HG02943 (cell line): ENCODE results near the gene ACOT9.
"Not testable (repeated sequence)": the region's sequence is repeated elsewhere in the genome, so short reads cannot be mapped to it uniquely, and the experiment has no call there.

Experiments
- ATAC-seq: cut with Tn5 transposase; IDR thresholded peaks from one replicate; pipeline ENCODE4 v1.9.1; 2021; ENCODE audit warnings: mild to moderate bottlenecking, low read depth, moderate library complexity; ENCODE audit not compliant: unreplicated experiment

The ACOT9 gene

DNA sequence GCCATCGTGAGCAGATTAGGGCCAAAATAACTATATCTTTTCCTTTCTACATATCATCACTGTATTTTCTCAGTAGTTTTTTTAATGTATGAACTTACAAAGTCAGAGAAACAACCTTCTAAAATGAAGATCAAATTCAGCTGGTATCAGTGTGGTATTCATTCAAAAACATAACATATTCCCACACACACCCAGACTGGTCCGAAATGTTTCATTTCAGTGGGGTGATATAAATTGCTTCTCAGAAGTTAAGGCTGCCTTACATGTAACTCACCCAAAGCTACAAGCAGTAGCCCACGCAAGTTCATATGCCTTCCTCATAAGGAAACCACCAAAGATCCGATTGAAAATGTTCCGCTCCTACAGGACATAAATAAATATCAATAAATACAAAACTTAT, 37.8 kb downstream of the ACOT9 start:
- ATAC-seq: no peak

GRCh38 chrX:23704673-23705206, 38.3 kb downstream of the ACOT9 start:
- ATAC-seq: no peak

DNA sequence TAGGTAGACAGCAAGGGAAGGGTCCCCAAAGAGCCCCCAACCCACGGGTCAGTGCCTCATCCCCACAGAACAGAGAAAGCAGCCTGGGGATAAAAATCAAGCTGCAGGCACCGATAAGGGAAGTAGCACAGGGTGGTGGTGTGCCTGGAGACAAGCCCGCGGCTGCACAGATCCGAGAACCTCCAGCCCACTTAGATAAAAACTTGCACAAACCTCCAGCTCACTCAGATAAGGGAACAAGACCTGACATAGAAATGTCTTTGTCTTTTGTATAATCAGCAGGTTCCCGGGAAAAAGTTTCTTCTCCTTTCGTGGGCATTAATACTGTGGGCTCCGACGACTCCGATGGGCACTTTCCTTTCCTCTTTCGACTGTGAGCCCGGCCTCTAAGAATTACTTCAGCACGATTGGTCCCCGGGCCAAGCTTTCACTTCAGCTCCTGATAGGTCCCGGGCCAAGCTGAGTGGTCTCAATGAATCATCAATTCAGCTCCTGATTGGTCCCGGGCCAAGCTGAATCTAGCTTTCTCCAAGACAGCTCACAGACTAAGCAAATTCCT, 43.4 kb downstream of the ACOT9 start:
- ATAC-seq: no peak

DNA sequence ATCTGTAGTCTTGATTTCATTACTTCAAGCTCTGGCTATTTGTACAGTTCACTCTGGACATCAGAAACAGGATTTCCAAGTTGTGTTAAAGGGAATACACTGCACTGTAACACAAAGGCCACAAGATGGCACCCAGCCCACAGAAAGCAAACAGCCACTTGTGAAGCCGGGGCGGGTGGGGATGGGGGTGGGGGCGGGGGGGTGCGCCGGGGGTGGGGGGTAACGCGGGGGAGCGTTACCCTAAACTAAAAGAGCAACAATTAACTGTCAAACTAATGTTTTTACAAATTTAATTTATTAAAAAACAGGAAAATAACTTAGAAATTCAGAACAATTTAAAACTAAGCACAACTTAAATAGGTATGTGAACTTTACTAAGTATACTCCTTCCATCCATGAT, 48.5 kb downstream of the ACOT9 start:
- peak; percentile 76 for ATAC-seq

DNA sequence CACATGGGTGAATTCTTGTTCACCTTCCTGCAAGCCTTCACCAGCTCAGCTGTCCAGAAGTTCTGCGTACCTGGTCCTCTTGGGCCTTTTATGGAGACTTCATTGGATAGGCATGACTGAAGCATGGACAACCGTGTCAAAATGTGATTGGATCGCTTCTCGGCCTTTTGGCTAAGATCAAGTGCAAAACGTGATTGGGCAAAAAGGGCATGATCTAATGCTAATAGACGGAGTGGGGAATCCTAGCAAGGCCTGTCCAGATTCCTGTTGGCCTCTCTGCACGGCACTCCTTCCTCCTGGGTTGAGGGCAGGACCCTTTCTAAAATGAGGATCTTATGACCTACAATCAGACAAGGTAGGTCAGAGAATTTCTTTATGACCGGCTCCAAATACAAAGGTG, 50.9 kb downstream of the ACOT9 start:
- no peak for ATAC-seq

DNA sequence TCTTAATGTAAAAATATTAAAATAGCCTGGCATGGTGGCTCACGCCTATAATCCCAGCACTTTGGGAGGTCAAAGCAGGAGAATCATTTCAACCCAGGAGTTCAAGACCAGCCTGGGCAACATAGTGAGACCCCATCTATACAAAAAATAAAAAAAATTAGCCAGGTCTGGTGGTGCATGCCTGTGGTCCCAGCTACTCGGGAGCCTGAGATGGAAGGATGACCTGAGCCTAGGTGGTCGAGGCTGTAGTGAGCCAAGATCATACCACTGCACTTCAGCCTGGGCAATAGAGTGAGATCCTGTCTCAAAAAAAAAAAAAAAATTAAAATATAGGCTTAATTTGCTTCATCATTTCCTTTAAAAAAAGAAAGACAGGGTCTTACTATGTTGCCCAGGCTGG, 66.6 kb downstream of the ACOT9 start:
- ATAC-seq: not testable (repeated sequence)

- no peak for ATAC-seq
Observed at GRCh38 chrX:23673108-23673507, 70.0 kb downstream of the ACOT9 start.

- no peak for ATAC-seq
Observed at GRCh38 chrX:23670528-23670927, 72.5 kb downstream of the ACOT9 start.

DNA sequence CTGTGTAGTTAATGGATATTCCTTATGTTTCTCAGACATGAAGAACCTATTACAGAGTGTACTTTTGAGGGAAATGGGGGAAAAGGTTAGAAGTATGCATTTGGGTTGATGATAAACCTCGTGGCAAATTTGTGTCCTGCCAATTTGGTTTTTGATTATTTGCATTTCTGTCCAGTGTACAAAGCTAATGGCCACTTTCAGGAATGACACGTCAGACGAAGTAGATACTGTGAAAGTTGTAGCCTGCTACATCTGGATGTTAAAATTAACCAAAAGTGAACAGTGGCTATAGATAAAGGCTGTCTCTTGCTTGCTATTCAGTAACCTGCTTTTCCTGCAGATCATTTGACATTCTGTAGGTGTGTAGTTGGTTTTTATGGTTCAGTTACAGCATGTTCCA, 74.7 kb downstream of the ACOT9 start:
- peak; percentile 44 for ATAC-seq

DNA sequence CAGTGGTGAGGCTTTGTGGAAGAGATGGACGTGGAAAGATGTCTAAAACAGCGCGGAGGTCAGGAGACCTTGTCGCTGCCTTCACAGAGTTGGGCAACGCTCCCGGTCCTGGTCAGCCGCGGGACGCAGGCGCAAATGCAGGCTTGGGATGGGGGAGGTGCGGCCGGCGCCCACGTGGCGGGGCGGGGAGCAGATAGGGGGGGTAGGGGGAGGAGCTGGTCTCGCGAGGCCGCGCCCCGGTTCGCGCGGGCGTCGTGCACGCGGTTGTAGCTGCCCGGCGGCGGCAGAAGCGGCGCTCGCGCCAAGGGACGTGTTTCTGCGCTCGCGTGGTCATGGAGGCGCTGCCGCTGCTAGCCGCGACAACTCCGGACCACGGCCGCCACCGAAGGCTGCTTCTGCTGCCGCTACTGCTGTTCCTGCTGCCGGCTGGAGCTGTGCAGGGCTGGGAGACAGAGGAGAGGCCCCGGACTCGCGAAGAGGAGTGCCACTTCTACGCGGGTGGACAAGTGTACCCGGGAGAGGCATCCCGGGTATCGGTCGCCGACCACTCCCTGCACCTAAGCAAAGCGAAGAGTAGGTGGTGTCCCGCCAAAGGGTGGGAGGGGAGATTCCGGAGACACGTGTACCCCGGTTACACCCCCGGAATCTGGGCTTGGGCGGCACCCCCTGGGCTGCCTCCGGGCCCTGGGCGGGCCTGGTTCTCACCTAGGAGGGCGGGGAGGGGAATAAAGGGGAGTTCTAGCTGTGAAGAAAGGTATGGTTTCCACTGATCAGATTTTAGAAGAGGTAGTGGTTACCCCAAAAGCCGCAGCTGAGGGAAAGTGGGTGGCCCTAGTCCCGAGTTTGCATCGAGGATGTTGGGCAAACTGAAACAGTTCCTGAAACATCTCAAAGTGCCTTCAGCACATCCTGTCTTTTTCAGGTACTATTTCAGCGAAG, 75.6 kb downstream of the ACOT9 start, which contains the start of gene PRDX4:
PRDX4 (plus strand) TSS at position 255 of the 939 bp plus-strand sequence; CDS start at position 333, 78 bp downstream.
- ATAC-seq: peak; percentile 56

- ATAC-seq: no peak
Observed at GRCh38 chrX:23666282-23666681, 76.8 kb downstream of the ACOT9 start.

GRCh38 chrX:23664496-23664895, 78.6 kb downstream of the ACOT9 start:
- no peak for ATAC-seq

DNA sequence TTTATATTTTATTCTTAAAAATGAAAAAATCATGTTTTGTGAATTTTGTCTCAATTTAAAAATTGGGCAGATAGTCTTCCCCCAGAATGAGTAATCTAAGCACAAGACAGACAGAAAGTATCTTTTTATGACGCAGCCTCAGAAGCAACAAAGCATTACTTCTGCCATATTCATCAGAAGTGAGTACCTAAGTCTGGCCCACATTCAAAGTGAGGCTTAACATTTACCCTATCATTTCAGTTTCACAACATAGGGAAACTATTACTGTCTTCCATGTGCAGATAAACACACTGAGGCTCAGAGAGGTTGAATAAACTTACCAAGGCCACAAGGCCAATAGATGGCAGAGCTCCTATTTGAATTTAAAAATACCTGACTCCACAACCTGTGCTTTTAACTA, 80.2 kb downstream of the ACOT9 start:
- no peak for ATAC-seq

DNA sequence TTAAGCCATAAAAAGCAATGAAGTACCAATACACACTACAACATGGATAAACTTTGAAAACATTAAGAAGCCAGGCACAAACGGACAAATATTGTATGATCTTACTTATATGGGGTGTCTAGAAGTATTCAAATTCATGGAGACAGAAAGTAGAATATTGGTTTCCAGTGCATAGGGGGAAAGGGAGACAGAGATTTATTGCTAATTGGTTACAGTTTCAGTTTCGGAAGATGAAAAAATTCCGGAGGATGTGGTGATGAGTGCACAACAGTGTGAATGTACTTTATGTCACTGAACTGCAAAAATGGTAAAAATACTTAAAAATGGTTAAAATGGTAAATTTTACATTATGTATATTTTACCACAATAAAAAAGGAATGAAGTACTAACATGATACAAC, 80.9 kb downstream of the ACOT9 start:
- ATAC-seq: no peak

- ATAC-seq: no peak
Observed at GRCh38 chrX:23661671-23662070, 81.4 kb downstream of the ACOT9 start.

DNA sequence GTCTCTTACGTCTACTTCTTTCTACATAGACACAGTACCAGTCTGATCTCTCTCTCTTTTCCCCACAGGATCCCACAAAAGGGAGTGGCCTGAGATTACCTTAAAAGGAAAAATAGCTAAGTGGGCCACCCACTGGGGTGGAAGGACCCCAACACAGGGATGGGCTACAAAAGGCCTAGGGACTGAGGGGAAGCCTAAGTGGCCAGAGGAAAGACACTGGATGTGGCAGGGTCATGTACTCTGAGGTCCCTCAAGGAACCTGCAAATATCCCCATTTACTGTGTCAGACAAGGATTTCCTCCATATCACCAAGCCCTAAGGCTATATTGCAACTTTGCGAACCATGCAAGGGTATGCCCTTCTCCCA, 82.3 kb downstream of the ACOT9 start:
- ATAC-seq: no peak

DNA sequence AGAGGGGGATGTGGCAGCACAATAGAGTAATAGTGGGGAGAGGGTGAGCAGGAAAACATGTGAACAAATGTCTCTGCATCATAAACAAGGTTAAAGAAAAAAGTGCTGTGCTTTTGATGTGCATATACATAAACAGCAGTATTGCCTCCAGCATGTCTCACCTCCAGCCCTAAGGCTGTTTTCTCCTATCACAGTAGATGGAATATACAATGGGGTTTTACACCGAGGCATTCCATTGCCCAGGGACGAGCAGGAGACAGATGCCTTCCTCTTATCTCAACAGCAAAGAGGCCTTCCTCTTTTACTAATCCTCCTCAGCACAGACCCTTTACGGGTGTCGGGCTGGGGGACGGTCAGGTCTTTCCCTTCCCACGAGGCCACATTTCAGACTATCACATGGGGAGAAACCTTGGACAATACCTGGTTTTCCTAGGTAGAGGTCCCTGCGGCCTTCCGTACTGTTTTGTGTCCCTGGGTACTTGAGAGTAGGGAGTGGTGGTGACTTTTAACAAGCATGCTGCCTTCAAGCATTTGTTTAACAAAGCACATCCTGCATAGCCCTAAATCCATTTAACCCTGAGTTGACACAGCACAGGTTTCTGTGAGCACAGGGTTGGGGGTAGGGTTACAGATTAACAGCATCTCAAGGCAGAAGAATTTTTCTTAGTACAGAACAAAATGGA, 82.9 kb downstream of the ACOT9 start:
- ATAC-seq: not testable (repeated sequence)

DNA sequence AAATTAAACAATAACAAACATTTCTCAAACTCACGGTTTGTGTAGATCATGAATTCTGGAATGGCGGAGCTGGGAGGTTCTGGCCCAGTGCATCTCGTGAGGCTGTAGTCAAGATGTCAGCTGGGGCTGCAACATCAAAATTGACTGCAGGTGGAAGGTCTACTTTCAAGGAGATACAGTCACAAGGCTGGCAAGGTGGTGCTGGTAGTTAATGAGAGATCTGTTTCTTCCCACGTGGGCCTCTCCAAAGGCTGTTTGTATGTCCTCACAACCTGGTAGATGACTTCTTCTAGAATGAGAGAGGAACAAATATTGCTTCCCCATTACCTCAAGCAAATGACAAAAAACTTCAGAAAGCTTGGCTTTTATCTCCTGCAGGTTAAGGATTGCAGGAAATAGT, 83.7 kb downstream of the ACOT9 start:
- no peak for ATAC-seq

GRCh38 chrX:23656684-23657083, 86.4 kb downstream of the ACOT9 start:
- no peak for ATAC-seq

DNA sequence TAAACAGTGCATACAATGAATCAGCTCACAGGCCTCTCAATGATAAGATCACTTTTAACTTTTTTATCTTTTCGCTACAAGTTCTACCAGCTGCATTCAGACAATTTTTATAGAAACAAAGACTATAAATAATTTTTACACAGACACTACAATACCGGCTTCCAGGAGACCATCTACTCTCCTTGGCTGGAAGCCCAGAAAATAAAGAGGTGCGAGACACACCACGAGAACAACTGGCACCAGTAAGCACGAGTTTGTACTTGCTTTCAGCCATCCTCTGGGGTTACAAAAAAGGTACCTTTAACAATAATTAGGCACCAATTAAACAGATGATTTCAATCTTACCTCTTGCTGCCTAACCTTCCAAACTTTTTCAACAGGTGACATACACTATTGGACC, 87.0 kb downstream of the ACOT9 start:
- no peak for ATAC-seq
